HepG2 (cell line): ENCODE results near the gene SLC25A45. TPM values are rescaled to one million over a fixed set of nuclear protein-coding genes. Genes with fewer than 3 reads are reported as not detected.

Source experiments
- ATAC-seq: fragments of 200-7000 bp; cut with Tn5 transposase; 3 replicates; pipeline ENCODE4 v1.9.1; 2020; ENCODE audit warnings: mild to moderate bottlenecking, moderate library complexity
- BruUV-seq: library from RNA; stranded (reverse); fragments of 400-500 nt; replicated peaks from 2 replicates; lab custom pipeline; 2021; lab: Mats Ljungman, UMichigan
- CTCF ChIA-PET: fragments of 300-600 bp; formaldehyde crosslinking; extraction: SDS; loops from one replicate; lab custom pipeline; 2021; ENCODE audit warnings: low total read pairs, inconsistent platforms, low intra/inter-chr PET ratio; lab: Yijun Ruan, JAX
- POLR2A ChIA-PET: fragments of 350-600 bp; sonication (Branson Sonifier 250); formaldehyde crosslinking; loops from one replicate; lab custom pipeline; 2020; ENCODE audit warnings: antibody characterized with exemption, inconsistent platforms; lab: Yijun Ruan, JAX
- DNase-seq: peaks from one replicate; pipeline ENCODE4 v3.0.0-alpha.2; 2015; ENCODE audit warnings: low spot score
- FAIRE-seq: peaks from 3 replicates; lab custom pipeline; 2011; peaks lifted over from hg19 to GRCh38; lab: Jason Lieb, UNC
- H2AFZ ChIP-seq: one replicate; pipeline ENCODE4 v1.6.1; 2011; ENCODE audit warnings: low read length, inconsistent platforms
- H3K27ac ChIP-seq: fragments of 300-600 bp; 3 replicates; pipeline ENCODE4 v1.8.0; 2011; ENCODE audit warnings: mixed run types, mild to moderate bottlenecking, mixed read lengths, low read length, inconsistent platforms; ENCODE audit not compliant: insufficient read depth; ENCODE audit errors: extremely low read length
- H3K27me3 ChIP-seq, 2 experiments: fragments of 200-600 bp in 1 of 2; 2 replicates in 1 of 2; 3 replicates in 1 of 2; pipeline versions ENCODE4 v1.6.0 to v1.8.0; 2011; ENCODE audit warnings: low read length in 2 of 2, mild to moderate bottlenecking in 2 of 2, moderate library complexity in 2 of 2, inconsistent platforms in 1 of 2; ENCODE audit not compliant: insufficient read depth in 2 of 2, control insufficient read depth in 1 of 2
- H3K36me3 ChIP-seq, 2 experiments: fragments of 200-600 bp in 1 of 2; replicated peaks in 1 of 2; 2 replicates in 1 of 2; 3 replicates in 1 of 2; pipeline versions ENCODE4 v1.5.1 to v1.8.0; 2011; ENCODE audit warnings: low read length in 2 of 2, inconsistent platforms in 1 of 2; ENCODE audit not compliant: insufficient read depth in 2 of 2, control insufficient read depth in 1 of 2
- H3K4me1 ChIP-seq: 2 replicates; pipeline ENCODE4 v1.5.1; 2012; ENCODE audit warnings: low read length, inconsistent platforms; ENCODE audit not compliant: insufficient read depth
- H3K4me2 ChIP-seq: 2 replicates; pipeline ENCODE4 v1.6.0; 2011; ENCODE audit warnings: low read depth, low read length, inconsistent platforms
- H3K4me3 ChIP-seq, 3 experiments: fragments of 200-600 bp in 1 of 3; sonication (generic), shearing (Covaris generic) in 1 of 3; replicated peaks in 1 of 3; 2 replicates each; pipeline ENCODE4 v1.5.1; 2011 to 2016; ENCODE audit warnings: low read length in 3 of 3, inconsistent platforms in 2 of 3, low read depth in 2 of 3, mild to moderate bottlenecking in 2 of 3, control low read depth in 1 of 3, mixed read lengths in 1 of 3; ENCODE audit not compliant: insufficient read depth in 1 of 3
- H3K79me2 ChIP-seq: one replicate; pipeline ENCODE4 v1.6.1; 2011; ENCODE audit warnings: low read length, inconsistent platforms; ENCODE audit not compliant: insufficient read depth
- H3K9ac ChIP-seq: 2 replicates; pipeline ENCODE4 v1.6.0; 2011; ENCODE audit warnings: mild to moderate bottlenecking, low read depth, low read length, inconsistent platforms; ENCODE audit not compliant: insufficient read depth
- H3K9me3 ChIP-seq: 2 replicates; pipeline ENCODE4 v1.5.1; 2012; ENCODE audit warnings: mild to moderate bottlenecking, low read length
- H4K20me1 ChIP-seq: 2 replicates; pipeline ENCODE4 v1.6.0; 2011; ENCODE audit warnings: inconsistent platforms, mild to moderate bottlenecking, low read length, moderate library complexity; ENCODE audit not compliant: insufficient read depth
- ATF6 ChIP-seq: sonication (generic); formaldehyde crosslinking; conservative IDR thresholded peaks from 2 replicates; pipeline ENCODE4 v1.4.0; 2020; ENCODE audit warnings: missing genetic modification reagents
- BCL6 ChIP-seq: IDR thresholded peaks from 2 replicates; pipeline ENCODE4 v1.6.1; 2016; ENCODE audit warnings: missing genetic modification reagents, missing compliant biosample characterization
- CC2D1A ChIP-seq: sonication (generic); formaldehyde crosslinking; IDR thresholded peaks from 2 replicates; pipeline ENCODE4 v1.8.1; 2023; ENCODE audit warnings: mild to moderate bottlenecking, missing genetic modification reagents
- CSRNP2 ChIP-seq: sonication (generic); formaldehyde crosslinking; conservative IDR thresholded peaks from 2 replicates; pipeline ENCODE4 v1.8.0; 2022; ENCODE audit warnings: low read depth, missing genetic modification reagents
- ETV5 ChIP-seq: IDR thresholded peaks from 2 replicates; pipeline ENCODE4 v1.6.1; 2018; ENCODE audit warnings: missing biosample characterization, missing genetic modification reagents, inconsistent platforms, borderline replicate concordance
- FOSL1 ChIP-seq: sonication (generic); formaldehyde crosslinking; IDR thresholded peaks from 2 replicates; pipeline ENCODE4 v1.9.0; 2021; ENCODE audit warnings: missing genetic modification reagents, borderline replicate concordance
- GTF2F1 ChIP-seq: fragments of 150-350 bp; IDR thresholded peaks from 2 replicates; pipeline ENCODE4 v1.6.1; 2014; ENCODE audit warnings: low read length
- HIC2 ChIP-seq: sonication (generic); formaldehyde crosslinking; IDR thresholded peaks from 2 replicates; pipeline ENCODE4 v1.9.0; 2022; ENCODE audit warnings: low read depth, missing genetic modification reagents
- HNRNPLL ChIP-seq: fragments of 200-400 bp; formaldehyde crosslinking; IDR thresholded peaks from 2 replicates; pipeline ENCODE4 v1.6.1; 2017; ENCODE audit warnings: mild to moderate bottlenecking, low read depth, low read length; ENCODE audit not compliant: poor library complexity, severe bottlenecking
- MXD3 ChIP-seq: IDR thresholded peaks from 2 replicates; pipeline ENCODE4 v1.6.1; 2016; ENCODE audit warnings: mild to moderate bottlenecking, missing biosample characterization, missing genetic modification reagents
- NCOR1 ChIP-seq: fragments of 200-600 bp; sonication (generic); IDR thresholded peaks from 2 replicates; pipeline ENCODE4 v1.7.0; 2017; ENCODE audit warnings: antibody characterized with exemption, low read length, borderline replicate concordance
- TAF15 ChIP-seq: fragments of 200-400 bp; formaldehyde crosslinking; IDR thresholded peaks from one replicate; pipeline ENCODE4 v1.6.1; 2018; ENCODE audit warnings: mild to moderate bottlenecking, low read depth, low read length; ENCODE audit not compliant: poor library complexity, severe bottlenecking
- TERF1 ChIP-seq: sonication (generic); formaldehyde crosslinking; IDR thresholded peaks from 2 replicates; pipeline ENCODE4 v1.8.0; 2022; ENCODE audit warnings: mild to moderate bottlenecking, missing genetic modification reagents, moderate library complexity
- ZNF230 ChIP-seq: sonication (generic); formaldehyde crosslinking; IDR thresholded peaks from 2 replicates; pipeline ENCODE4 v1.4.0; 2020; ENCODE audit warnings: mild to moderate bottlenecking, missing genetic modification reagents
- ZNF3 ChIP-seq: IDR thresholded peaks from 2 replicates; pipeline ENCODE4 v1.7.0; 2017; ENCODE audit warnings: inconsistent platforms
- ZSCAN25 ChIP-seq: sonication (generic); formaldehyde crosslinking; IDR thresholded peaks from 2 replicates; pipeline ENCODE4 v1.8.0; 2022; ENCODE audit warnings: mild to moderate bottlenecking, missing genetic modification reagents
- WGBS: methylation state at CpG from one replicate; pipeline ENCODE4 v1.1.6; 2017; ENCODE audit warnings: low lambda C conversion rate; 5-methylcytosine and 5-hydroxymethylcytosine counted together
- in situ Hi-C: cut with HindIII; loops from 2 replicates; pipeline ENCODE4 v1.10.0; 2017; ENCODE audit warnings: low pct_unique_long_range_greater_than_20kb; ENCODE audit not compliant: extremely low pct_ligation_motif_present
- intact Hi-C: fragments of 100-400 bp; cut with micrococcal nuclease; formaldehyde crosslinking; loops from one replicate; pipeline ENCODE4 v1.10.0; 2022; ENCODE audit not compliant: unreplicated experiment
- polyA plus RNA-seq, 8 experiments: library from polyadenylated mRNA; depleted of rRNA in 3 of 8; stranded (reverse) in 7 of 8; unstranded in 1 of 8; fragments of >200 nt; fragmentation: Illumina TruSeq in 4 of 8; extraction: Trizol in 4 of 8; gene quantifications; 2 replicates each; pipeline versions ENCODE4 v1.2.1 to v1.2.3, GENCODE V29; 2011 to 2016; ENCODE audit warnings: low read depth in 4 of 8, missing spikeins in 1 of 8, mixed read lengths in 1 of 8; ENCODE audit not compliant: insufficient read depth in 1 of 8
- total RNA-seq, 5 experiments: library from RNA; depleted of rRNA; stranded (reverse); fragments of >200 nt; fragmentation: Illumina TruSeq; extraction: Trizol; gene quantifications; 2 replicates each; pipeline ENCODE4 v1.2.3, GENCODE V29; 2016; ENCODE audit warnings: low read depth in 1 of 5

SLC25A45 gene
- total and polyA plus RNA-seq, 2 of the 13 experiments (the other 11 are each of a cell fraction or from before 2014, with no cell fraction given), result 1.2 to 3.4 TPM

- TF ChIP-seq TERF1, result no peak
- TF ChIP-seq CC2D1A (CRISPR knock-in tag), result no peak
- no peak for TF ChIP-seq BCL6 (CRISPR knock-in tag)
- no peak for TF ChIP-seq GTF2F1
Observed at GRCh38 chr11:65362320-65362931, 20.0 kb downstream of the SLC25A45 start (continued).

- intact Hi-C loops (no loop called here), in situ Hi-C loops (no loop called here)
- ATAC-seq (peak; percentile 80), DNase-seq (peak; percentile 95), FAIRE-seq (peak; percentile 98)
- Histone ChIP-seq H3K9ac (peak overlapping the region; percentile 48), H3K79me2 (no peaks in the 10 kb centered on the region), H3K27me3 (no peaks in the 10 kb centered on the region), H3K4me2 (peak overlapping the region; percentile 76), H3K9me3 (no peaks in the 10 kb centered on the region), H3K27ac (peak overlapping the region; percentile 75), H3K36me3 (0 out of 5 replicates have a peak, but pooled peaks cover 0 to 2% of the 10 kb centered on the region in 2 experiments), H3K4me3 (peak overlapping the region in 2 of 3 experiments; percentile 4 to 56; a peak in 3 of 6 replicates), H4K20me1 (no peaks in the 10 kb centered on the region), H2AFZ (no peak overlapping the region), H3K4me1 (peaks cover 56% of the 10 kb centered on the region)
- BruUV-seq, result no TSS peak
- WGBS, result 1% methylated on average over 8 of the region's 8 CpGs
- ChIA-PET CTCF (no interaction called here), POLR2A (interaction anchor here (0.6 to 6.3 kb wide), 26 partner anchors 9 to 236 kb away, joined by 3 to 87 read pairs (median 5); partner anchors contain the start of genes DPF2, FAU, MALAT1 and NEAT1)
- no peak for TF ChIP-seq ATF6 (CRISPR knock-in tag)
- TF ChIP-seq CSRNP2, result no peak
- no peak for TF ChIP-seq FOSL1 (CRISPR knock-in tag)
- no peak for TF ChIP-seq HNRNPLL
- no peak for TF ChIP-seq ZSCAN25 (CRISPR knock-in tag)
- TF ChIP-seq TAF15, result no peak
- TF ChIP-seq HIC2 (CRISPR knock-in tag), result no peak
- TF ChIP-seq ZNF3 (CRISPR knock-in tag), result no peak
- peak; percentile 95 for TF ChIP-seq NCOR1
- TF ChIP-seq ZNF230, result no peak
- TF ChIP-seq MXD3 (CRISPR knock-in tag), result no peak
- no peak for TF ChIP-seq ETV5 (CRISPR knock-in tag)
Observed at GRCh38 chr11:65357856-65358356, 24.5 kb downstream of the SLC25A45 start.
